ENCODE data around the gene SPATA21.

GRCh38 chr1:16418823-16419425 lies 18.3 kb downstream of the SPATA21 start:
- TF ChIP-seq CTCF (IDR thresholded peaks at IDR 0.05) (no peak), POLR2A (IDR thresholded peaks at IDR 0.05) (no peak)

Data from thyroid gland (tissue), 4 donors.